ENCODE results near the gene SCARF2.

Gene SCARF2

DNA sequence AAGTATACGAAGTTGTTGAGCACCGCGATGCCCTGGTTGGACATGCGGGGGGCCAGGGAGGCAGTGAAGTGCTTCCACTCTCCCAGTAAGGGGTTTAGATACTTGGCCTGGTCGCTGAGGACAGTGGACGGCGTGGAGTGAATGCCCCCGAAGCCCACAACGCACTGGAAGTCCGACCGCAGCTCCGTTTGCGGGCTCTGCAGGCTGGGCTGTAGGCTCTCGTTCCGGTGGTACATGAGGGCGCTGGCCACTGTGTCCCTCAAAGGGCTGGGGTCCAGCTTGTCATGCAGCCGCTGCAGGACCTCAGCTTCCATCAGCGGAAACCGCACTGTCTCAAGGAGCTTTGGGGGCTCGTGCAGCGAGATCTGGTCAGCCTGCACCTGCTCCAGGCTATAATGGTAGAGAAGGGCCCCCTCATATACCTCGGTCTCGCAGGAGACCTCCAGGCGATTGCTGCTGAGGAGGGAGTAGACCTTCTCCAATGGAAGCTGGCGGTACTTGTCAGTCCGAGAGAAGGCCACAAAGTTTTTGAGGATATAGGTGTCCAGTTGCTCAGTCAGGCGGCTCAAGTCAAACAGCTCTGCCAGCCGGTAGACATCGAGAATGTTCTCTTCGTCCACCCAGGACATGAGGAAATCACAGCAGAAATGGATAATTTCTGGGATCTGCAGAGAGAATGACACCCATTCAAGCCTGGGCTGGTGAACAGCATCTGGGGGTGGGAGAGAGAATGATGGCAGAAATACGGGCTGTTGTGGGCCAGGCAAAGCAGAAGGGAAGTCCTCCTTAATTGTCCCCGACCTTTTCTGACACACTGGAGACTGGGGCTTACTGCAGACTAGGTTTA lies 27.5 kb upstream of the SCARF2 start:
- H3K4me3 ChIP-seq (ENCODE audit: low read depth, low read length) = no peak overlapping the region
- TF ChIP-seq, protein P1, sequence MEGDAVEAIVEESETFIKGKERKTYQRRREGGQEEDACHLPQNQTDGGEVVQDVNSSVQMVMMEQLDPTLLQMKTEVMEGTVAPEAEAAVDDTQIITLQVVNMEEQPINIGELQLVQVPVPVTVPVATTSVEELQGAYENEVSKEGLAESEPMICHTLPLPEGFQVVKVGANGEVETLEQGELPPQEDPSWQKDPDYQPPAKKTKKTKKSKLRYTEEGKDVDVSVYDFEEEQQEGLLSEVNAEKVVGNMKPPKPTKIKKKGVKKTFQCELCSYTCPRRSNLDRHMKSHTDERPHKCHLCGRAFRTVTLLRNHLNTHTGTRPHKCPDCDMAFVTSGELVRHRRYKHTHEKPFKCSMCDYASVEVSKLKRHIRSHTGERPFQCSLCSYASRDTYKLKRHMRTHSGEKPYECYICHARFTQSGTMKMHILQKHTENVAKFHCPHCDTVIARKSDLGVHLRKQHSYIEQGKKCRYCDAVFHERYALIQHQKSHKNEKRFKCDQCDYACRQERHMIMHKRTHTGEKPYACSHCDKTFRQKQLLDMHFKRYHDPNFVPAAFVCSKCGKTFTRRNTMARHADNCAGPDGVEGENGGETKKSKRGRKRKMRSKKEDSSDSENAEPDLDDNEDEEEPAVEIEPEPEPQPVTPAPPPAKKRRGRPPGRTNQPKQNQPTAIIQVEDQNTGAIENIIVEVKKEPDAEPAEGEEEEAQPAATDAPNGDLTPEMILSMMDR (conservative IDR thresholded peaks at IDR 0.05; ENCODE audit: low read depth, low read length) = no peak
- DNase-seq (ENCODE audit: low read depth) = no peak

DNA sequence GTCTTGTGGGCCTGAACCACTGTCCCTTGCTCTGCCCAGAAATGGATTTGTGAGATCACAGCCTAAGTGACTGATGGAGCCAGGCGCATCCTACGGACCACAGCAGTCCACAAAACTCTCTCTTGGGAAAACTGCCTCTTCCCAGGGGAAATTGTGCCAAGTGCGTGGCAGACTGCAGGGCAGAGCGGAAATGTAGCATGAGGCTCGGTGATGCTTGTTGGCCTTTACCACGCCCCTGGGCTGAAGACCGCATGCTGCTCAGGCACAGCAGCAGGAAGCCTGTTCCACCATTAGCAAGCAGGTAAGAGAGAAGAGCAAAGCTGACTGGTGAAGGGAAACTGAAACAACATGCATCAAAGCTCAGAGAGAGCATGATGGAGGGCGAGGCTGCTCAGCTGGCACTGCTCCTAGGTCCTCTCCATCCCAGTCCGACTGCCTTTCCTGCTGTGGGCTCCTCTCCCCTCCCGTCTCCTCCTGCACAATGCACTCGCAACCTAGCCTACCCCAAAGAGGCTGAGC lies 26.5 kb upstream of the SCARF2 start:
- H3K4me3 ChIP-seq (ENCODE audit: low read depth, low read length) = no peak overlapping the region
- TF ChIP-seq, protein P1 (conservative IDR thresholded peaks at IDR 0.05; ENCODE audit: low read depth, low read length) = no peak
- DNase-seq (ENCODE audit: low read depth) = no peak

DNA sequence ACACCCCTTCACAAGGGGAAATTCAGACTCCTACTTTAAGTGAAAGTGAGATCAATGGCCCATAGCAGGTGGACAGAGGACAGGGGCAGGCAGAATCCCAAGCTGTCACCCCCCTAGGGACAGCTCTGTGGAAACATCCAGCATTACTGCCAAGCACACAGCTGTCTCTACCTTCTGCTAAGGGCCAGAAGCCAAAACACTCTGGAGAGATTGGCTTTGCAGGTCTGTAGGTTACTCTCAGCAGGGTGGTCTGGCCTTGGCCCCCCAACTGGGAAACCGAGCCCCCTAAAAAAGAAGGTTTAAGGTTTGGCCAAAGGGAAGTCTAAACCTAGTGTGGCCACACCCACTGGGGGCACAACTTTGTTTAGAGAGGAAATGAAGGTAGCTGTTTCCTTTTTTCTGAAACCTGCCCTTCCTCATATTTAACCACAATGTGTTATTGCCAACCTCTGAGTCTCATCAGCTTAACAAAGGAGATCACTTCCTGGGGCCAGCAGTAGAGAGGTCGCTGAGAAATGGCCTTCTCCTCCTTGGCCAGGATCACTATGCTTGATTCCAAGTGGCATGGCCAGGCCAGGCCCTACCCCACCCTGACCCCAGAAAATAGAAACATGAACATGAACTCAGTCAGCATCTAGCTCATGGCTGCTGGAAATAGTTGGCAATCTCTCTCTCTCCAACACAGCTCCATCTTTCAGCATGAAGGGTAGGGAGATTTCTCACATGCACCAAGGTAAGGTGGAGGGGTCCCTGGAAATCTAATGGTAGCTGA lies 25.9 kb upstream of the SCARF2 start:
- TF ChIP-seq, protein P1 (conservative IDR thresholded peaks at IDR 0.05; ENCODE audit: low read depth, low read length) = no peak
- H3K4me3 ChIP-seq (ENCODE audit: low read depth, low read length) = no peak overlapping the region
- no peak for DNase-seq (ENCODE audit: low read depth)

DNA sequence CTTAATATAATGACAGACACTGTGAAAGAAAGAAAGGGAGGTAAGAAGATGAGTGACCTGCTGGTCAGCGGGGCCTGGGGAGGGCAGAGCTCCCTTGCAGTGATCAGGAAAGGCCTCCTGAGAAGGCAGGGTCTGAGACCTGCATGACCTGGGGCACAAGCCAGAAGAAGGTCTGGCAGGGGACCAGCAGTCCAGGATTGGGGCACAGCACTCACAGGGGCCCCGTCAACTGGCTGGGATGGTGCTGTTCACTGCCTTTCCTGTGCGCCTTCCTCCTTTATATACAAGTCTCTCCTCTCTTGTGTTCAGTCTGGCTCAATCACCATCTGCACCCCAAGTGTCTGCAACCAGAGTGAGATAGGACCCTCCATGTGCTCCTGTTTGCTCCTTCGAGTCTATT lies 22.2 kb upstream of the SCARF2 start:
- no peak for DNase-seq (ENCODE audit: low read depth)
- TF ChIP-seq, protein P1 (conservative IDR thresholded peaks at IDR 0.05; ENCODE audit: low read depth, low read length) = no peak
- H3K4me3 ChIP-seq (ENCODE audit: low read depth, low read length) = no peak overlapping the region

DNA sequence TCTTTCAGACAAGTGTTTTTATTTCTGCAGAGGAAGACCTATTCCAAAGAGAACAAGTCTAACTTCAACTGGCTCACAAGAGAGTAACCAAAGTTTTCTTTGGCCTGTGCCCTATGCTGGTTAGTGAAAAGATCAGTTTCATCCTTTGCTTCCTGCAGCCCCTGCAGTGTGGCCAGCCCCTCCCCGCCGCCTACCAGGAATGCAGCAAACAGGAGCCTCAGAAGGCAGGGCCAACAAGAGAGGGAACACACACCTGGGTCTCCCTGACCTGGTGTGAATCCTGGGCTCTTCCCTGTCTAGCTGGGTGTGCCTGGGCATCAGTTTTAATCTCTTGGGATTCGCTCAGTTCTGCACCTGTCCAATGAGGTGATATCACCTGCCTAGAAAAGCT lies 21.5 kb upstream of the SCARF2 start:
- no peak for DNase-seq (ENCODE audit: low read depth)
- H3K4me3 ChIP-seq (ENCODE audit: low read depth, low read length) = no peak overlapping the region
- TF ChIP-seq, protein P1 (conservative IDR thresholded peaks at IDR 0.05; ENCODE audit: low read depth, low read length) = no peak

DNA sequence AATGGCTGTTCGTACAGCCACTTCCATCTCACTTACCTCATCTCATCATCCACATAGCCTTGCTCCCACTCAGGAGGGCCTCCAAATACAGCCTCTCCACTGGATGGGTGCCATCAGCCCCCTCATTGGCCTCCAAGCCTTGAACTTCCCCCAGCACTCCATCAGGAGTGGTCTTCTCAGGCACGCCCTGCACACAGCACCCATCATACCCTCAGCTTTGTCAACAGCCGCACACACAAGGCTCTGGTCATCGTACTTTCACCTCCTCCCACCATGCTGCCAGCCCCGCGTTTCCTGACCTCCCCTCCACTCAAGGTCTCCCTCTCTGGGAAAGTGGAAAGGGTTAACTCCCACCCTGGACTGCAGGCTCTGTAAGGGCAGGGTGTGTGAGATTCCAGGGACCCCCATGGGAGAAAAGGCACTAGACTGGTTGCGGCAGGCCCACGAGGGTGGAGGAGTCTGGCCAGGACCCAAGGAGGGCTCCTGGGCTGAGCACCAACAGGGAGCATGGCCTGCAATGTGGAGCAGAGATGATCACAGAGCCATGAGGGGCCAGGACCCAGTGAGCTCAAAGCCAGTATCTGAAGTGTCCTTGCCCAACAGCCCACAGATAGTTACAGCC lies 21.0 kb upstream of the SCARF2 start:
- TF ChIP-seq, protein P1 (conservative IDR thresholded peaks at IDR 0.05; ENCODE audit: low read depth, low read length) = no peak
- no peak overlapping the region for H3K4me3 ChIP-seq (ENCODE audit: low read depth, low read length)
- no peak for DNase-seq (ENCODE audit: low read depth)
